ENCODE measurements around the gene IPO7.
"Not testable (repeated sequence)": the region's sequence is repeated elsewhere in the genome, so short reads cannot be mapped to it uniquely, and the experiment has no call there.

Gene IPO7

GRCh38 chr11:9399466-9399865 lies 15.0 kb downstream of the IPO7 start:
- DNase-seq: no peak

DNA sequence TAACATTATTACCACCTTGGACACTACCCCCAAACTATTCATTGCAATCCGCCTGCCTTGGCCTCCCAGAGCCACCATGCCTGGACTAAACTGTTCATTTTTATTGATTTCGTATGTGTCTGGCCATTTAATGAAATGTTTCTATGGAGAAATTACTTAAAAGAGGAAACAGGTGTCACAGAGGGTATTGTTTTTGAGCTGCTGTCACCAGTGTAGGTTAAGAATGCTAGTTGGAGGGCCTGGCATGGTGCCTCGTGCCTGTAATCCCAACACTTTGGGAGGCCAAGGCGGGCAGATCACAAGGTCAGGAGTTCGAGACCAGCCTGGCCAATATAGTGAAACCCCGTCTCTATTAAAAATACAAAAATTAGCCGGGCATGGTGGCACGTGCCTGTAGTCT lies 17.4 kb downstream of the IPO7 start:
- DNase-seq: not testable (repeated sequence)

DNA sequence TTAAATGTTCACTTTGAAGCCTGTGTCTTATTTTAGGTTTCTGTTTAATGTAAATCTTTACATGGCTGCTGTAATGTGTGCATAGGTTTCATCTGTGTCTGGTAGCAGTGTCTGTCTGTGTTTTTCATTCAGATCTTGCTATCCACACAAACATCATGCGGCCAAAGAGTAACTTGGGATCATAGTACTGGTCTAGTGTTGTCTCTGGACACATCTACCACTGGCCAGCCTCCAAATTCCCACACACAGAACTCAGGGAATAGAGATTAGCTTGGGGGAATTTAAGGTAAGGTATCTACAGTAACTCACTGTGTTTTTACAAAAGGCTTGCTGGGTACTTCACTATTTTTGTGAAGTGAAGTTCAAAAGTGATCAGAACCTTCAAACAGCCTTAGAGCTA lies 44.3 kb downstream of the IPO7 start:
- no peak for DNase-seq

DNA sequence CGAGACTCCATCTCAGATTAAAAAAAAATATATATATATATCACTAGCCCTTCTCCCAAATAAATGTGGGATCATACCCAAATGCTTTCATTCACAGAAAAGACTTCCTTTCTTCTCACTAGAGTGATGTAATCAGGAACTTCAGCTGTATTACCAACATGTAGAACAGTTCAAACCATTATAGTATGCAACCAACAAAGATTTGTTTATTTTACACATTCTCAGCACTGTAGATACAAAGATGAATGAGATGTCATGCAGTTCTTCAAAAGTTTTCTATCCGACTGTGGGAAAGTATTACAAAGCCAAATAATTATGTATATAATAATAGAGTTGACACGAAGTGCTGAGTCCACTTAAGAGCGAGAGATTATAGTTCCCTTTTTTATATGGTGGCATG lies 54.2 kb downstream of the IPO7 start:
- DNase-seq: no peak

- no peak for DNase-seq
Measured at GRCh38 chr11:9446230-9446629, 61.8 kb downstream of the IPO7 start.

- no peak for DNase-seq
Measured at GRCh38 chr11:9448576-9449352, 64.3 kb downstream of the IPO7 start.

GRCh38 chr11:9452023-9452422 lies 67.6 kb downstream of the IPO7 start:
- DNase-seq: not testable (repeated sequence)

DNA sequence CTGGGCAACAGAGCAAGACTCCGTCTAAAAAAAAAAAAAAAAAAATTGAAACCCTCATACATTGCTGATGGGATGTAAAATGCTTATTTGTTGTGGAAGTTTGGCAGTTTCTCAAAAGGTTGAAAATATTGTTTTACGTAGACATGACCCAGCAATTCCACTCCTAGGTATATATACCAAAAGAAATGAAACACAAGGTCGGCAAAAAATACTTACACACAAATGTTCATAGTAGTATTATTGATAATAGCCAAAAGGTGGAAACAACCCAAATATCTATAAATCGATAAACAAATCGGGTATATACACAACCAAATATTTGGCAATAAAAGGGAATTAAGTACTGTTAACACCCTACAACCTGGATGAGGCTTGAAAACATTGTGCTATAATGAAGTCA lies 71.3 kb downstream of the IPO7 start:
- DNase-seq: no peak

DNA sequence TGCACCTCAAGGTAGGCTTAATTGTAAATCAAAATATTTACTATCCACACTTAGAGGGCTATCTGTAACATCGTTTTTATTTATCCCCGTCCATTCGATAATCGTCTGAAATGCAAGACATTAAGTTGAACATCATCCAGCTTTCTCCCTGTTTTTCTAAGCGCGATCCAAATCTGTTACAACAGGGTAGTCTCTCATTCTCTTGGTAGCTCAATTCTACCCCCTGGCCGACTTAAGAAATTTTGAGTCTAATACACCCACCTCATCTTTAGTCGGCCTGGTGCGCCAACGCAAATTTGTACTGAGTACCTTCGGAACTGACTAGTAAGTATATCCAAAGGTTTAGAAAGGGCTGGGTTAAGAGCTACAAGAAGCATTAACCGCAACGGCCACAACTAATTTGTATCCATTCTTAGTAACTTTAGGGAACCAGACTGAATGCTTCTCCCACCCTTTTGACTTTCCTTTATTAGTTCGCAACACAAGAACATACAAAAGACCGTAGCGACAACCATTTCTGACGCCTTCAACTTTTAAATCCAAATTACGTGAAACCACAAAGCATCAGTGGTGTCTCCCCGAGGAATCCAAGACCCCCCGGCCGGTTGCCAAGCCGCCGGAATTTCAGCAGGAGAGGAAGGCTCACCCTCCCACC lies 75.3 kb downstream of the IPO7 start:
- peak; percentile 13 to 49 for DNase-seq

- peak; percentile 100 for DNase-seq
Measured at GRCh38 chr11:9460322-9461062, 76.0 kb downstream of the IPO7 start, which contains the start of gene ZNF143. TSS of gene ZNF143 (plus strand) at chr11:9461012. CDS start at chr11:9471309, 10,297 bp downstream.

GRCh38 chr11:9461063-9461759 lies 76.8 kb downstream of the IPO7 start:
- DNase-seq: peak; percentile 85 to 86

- peak in 1 of 2 donors; percentile 46 for DNase-seq
Measured at GRCh38 chr11:9461760-9462134, 77.3 kb downstream of the IPO7 start.

GRCh38 chr11:9462172-9462799 lies 77.8 kb downstream of the IPO7 start:
- no peak for DNase-seq

GRCh38 chr11:9462806-9463537 lies 78.5 kb downstream of the IPO7 start:
- no peak for DNase-seq

DNA sequence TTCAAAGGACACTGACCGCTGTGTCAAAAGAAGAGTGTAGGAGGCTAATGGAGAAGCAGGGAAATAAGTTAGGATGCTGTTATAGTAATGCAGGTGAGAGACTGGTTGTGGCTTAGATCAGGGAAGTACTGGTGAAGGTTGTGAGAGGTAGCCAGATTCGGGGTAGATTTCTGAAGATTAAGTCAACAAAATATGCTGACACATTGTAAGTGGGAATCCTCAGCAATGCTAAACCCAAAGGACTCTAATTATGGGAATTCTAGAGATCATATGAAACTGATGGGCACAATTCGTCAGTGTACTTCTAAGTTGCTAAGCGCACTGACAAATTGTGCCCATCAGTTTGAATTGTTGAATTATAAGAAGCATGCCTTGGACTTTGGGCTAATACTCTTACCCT lies 86.3 kb downstream of the IPO7 start:
- DNase-seq: no peak

- DNase-seq: no peak
Measured at GRCh38 chr11:9473408-9473807, 89.0 kb downstream of the IPO7 start.

DNA sequence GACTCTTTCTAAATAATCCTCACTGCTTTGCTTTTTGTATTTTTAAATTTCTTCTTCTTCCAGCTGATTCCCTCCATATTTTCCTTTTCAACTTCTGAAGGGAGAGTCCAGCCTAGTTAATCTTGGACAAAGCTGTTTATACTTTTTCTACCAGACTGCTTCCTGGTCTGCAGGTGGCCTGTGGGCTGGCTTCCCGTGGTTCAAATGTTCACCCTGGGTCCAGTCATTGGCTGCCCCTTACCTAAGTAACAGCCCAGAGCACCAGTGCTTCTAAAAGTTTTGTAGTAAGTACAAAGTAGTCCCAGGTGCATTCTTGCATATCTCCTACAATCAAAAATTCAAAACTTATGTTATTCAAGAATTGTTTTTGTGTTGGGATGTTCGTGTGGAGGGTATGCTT lies 95.4 kb downstream of the IPO7 start:
- no peak for DNase-seq

GRCh38 chr11:9489080-9489765 lies 104.8 kb downstream of the IPO7 start:
- no peak for DNase-seq

DNA sequence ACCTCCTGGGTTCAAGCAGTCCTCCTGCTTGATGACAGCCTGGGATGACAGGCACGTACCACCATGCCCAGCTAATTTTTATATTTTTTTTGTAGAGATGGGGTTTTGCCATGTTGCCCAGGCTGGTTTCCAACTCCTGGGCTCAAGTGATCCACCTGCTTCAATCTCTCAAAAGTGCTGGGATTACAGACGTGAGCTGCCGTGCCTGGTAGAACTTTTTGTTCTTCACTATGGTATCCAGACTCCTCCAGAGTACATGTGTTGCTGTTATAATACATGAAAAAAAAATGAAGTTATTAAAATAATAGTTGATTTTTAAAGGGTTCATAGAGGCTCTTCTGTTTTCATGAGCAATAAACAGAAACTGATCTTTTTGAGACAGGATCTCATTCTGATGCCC lies 105.9 kb downstream of the IPO7 start:
- no peak for DNase-seq

DNA sequence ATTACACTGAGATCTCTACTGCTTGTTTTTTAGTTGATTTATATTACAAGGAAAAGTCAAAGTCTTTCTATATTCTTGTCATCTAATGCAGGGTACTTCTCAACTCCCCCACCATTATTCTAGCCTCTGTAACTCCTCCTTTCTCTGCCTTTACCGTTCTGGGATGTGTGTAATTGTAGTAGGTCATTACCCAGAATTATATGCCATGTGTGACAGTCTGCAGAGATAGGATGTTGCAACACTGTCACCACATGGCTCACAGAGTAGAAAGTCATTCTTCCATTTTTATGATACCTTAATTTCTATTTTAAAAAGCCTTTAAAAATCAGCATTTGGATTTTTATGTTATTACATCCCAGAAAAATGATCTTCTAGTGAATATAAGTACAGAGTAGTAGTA lies 109.0 kb downstream of the IPO7 start:
- DNase-seq: no peak

GRCh38 chr11:9494316-9494715 lies 109.9 kb downstream of the IPO7 start:
- no peak for DNase-seq

Data from CD4-positive, alpha-beta T cell treated with Interleukin-4 for 1 hour (primary cell).